Ascending aorta (tissue), 2 donors: ENCODE data around the gene ADRA2B. TPM values are rescaled to one million over a fixed set of nuclear protein-coding genes. Genes with fewer than 3 reads are reported as not detected.

Source experiments
- DNase-seq, 2 donors: peaks; one replicate each; pipeline ENCODE4 v3.0.0-alpha.2; 2019; ENCODE audit warnings: low spot score in 2 of 2
- H3K27ac ChIP-seq, 2 donors: fragments of 200-600 bp; sonication (generic); one replicate each; pipeline ENCODE4 v1.5.1; 2016 to 2017; ENCODE audit warnings: mild to moderate bottlenecking in 1 of 2
- H3K27me3 ChIP-seq: fragments of 200-600 bp; sonication (generic); one replicate; pipeline ENCODE4 v1.5.1; 2017
- H3K36me3 ChIP-seq, 2 donors: fragments of 200-600 bp; sonication (generic); one replicate each; pipeline ENCODE4 v1.5.1; 2016
- H3K4me1 ChIP-seq, 2 donors: fragments of 200-600 bp; sonication (generic); one replicate each; pipeline ENCODE4 v1.5.1; 2016 to 2017; ENCODE audit warnings: mild to moderate bottlenecking in 1 of 2
- H3K4me3 ChIP-seq, 2 donors: fragments of 200-600 bp; sonication (generic); one replicate each; pipeline ENCODE4 v1.5.1; 2016 to 2017; ENCODE audit warnings: mild to moderate bottlenecking in 1 of 2
- H3K9me3 ChIP-seq, 2 donors: fragments of 200-600 bp; sonication (generic); one replicate each; pipeline ENCODE4 v1.5.1; 2016
- intact Hi-C: fragments of 100-400 bp; cut with DNase I; formaldehyde crosslinking; loops from one replicate; pipeline ENCODE4 v1.15.1; 2023
- total RNA-seq: library from RNA; depleted of rRNA; stranded (reverse); fragments of >200 nt; gene quantifications from one replicate; pipeline ENCODE4 v1.1.0, GENCODE V29; 2016
- TF ChIP-seq, protein P1 (sequence below), 3 experiments: fragments of 200-600 bp in 2 of 3; fragments of 450-650 bp in 1 of 3; sonication (generic) in 2 of 3; IDR thresholded peaks; one replicate each; pipeline ENCODE4 v1.5.1; 2016 to 2019; ENCODE audit warnings: antibody characterized with exemption in 3 of 3, mild to moderate bottlenecking in 1 of 3, moderate library complexity in 1 of 3

Gene ADRA2B
- total RNA-seq, 1 donor from 2014 or later = 9.4 TPM

DNA sequence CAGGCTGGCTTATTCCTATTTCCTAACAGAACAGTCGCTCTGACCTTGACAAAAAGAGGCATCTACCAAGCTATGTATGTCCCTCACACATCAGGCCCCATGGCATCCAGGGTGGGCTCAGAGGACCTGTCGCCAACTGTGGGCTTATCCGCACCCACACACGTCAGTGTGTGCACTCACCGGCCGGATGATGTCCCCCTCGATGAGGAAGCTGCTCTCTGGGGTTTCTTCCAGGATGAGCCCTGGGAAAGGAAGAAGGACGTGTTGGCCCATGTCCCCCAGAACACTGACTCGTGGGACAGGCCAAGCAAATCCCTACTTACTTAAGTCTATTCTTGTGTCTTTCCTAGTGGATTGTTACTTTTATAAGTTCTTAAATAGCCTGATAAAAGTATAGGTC is 18.8 kb upstream of the ADRA2B start:
- Histone ChIP-seq H3K4me3 (no peak overlapping the region), H3K36me3 (no peaks in the 10 kb centered on the region), H3K27ac (no peak overlapping the region), H3K27me3 (no peaks in the 10 kb centered on the region), H3K4me1 (no peaks in the 10 kb centered on the region), H3K9me3 (no peaks in the 10 kb centered on the region)
- TF ChIP-seq, protein P1, sequence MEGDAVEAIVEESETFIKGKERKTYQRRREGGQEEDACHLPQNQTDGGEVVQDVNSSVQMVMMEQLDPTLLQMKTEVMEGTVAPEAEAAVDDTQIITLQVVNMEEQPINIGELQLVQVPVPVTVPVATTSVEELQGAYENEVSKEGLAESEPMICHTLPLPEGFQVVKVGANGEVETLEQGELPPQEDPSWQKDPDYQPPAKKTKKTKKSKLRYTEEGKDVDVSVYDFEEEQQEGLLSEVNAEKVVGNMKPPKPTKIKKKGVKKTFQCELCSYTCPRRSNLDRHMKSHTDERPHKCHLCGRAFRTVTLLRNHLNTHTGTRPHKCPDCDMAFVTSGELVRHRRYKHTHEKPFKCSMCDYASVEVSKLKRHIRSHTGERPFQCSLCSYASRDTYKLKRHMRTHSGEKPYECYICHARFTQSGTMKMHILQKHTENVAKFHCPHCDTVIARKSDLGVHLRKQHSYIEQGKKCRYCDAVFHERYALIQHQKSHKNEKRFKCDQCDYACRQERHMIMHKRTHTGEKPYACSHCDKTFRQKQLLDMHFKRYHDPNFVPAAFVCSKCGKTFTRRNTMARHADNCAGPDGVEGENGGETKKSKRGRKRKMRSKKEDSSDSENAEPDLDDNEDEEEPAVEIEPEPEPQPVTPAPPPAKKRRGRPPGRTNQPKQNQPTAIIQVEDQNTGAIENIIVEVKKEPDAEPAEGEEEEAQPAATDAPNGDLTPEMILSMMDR (IDR thresholded peaks at IDR 0.05) = no peak
- DNase-seq = no peak
- intact Hi-C loops = no loop called here

DNA sequence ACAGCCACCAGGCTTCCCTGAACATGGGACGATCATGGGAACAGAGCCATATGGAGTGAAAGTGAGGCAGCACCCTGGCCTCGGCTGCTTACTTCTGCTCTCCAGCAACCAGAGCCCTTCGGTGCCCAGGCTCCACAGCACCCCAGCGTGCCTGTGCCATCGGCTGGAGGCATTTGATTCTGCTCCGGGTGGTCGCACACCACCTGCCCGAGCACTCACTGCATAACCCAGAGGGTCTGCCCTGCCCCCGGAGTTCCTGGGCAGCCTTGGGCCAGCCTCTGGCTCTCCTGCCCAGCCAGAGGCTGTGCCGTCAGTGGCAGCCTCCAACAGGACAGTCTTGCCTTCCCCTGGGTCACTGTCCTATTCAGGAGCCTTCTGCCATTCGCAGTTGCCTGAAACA is 18.1 kb upstream of the ADRA2B start:
- TF ChIP-seq, protein P1 (IDR thresholded peaks at IDR 0.05) = no peak
- intact Hi-C loops = no loop called here
- H3K36me3 ChIP-seq = no peaks in the 10 kb centered on the region
- no peak overlapping the region for H3K4me3 ChIP-seq
- no peaks in the 10 kb centered on the region for H3K27me3 ChIP-seq
- H3K4me1 ChIP-seq = no peaks in the 10 kb centered on the region
- DNase-seq = no peak
- no peak overlapping the region for H3K27ac ChIP-seq
- no peaks in the 10 kb centered on the region for H3K9me3 ChIP-seq

DNA sequence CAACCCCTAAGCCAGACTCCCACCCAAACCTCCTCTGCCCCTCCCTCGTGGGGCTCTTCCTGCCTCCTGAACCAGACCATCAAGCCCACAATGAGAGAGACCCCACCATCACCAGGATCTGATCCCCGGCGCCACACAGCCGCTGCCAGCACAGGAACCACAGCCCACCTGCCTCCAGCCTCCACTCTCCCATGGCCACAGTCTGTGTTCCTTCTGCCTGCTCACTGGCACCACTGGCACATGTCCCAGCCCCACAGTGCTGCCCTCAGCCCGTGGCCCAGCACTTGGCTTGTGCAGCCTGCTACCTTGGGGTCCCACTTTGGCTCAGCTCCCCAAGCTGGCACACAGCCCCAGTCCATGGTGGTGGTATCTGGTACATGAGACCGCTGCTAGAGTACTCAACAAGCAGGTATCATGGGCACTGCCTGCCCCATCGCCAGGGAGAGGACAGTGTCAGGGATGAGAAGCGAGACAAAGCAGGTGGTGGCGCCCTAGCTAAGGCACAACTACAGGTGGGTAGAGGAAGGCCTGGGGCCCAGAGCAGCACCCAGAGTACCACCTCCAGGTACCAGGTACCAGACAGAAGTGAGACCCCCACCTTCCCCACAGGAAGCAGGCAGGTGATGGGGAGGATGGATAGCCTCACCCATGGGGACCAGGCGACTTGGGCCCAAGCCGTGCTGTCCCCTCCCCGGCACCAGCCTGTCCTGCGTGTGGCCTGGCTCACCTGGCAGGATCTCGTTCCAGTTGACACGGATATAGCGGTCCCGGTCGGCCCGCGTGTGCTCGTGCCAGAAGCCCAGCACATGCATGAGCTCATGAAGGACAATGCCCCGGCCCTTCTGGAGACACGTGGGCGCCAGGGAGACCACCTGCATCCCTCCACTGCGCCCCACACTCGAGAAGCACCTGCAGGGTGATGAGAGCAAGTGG is 15.7 kb upstream of the ADRA2B start:
- TF ChIP-seq, protein P1 (IDR thresholded peaks at IDR 0.05) = no peak
- Histone ChIP-seq H3K27ac (no peak overlapping the region), H3K36me3 (no peaks in the 10 kb centered on the region), H3K4me1 (no peaks in the 10 kb centered on the region), H3K27me3 (no peaks in the 10 kb centered on the region), H3K4me3 (no peak overlapping the region), H3K9me3 (no peaks in the 10 kb centered on the region)
- no peak for DNase-seq
- intact Hi-C loops = no loop called here

DNA sequence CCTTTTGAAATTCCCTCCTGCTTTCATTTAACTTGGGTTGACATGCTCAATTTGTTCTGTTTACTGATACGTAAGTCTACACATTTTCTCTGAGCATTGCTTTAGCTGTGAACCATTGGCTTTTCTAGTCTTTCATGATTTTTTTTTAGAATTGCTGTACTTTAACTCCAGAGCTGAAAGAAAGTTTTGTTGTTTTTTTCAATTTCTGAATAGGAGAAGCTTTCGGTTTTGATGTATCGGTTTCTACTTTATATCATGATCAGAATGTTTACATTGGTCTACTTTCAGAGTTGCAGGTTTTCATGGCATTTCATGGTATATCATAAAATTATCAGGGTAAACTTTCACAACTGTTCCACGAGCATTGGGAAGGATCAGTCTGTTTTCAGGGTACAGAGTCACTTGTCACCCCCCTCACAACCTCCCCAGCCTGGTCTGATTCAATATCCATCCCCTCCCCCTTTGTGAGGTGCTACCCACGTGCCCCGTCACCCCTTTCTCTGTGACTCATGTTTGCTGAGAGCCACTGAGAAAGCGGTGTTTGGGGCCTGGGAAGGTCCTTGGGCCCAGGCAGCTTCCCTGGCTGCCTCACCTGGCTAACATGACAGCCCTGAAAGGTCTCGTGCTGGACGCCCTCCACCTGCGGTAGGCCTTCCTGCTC is 14.9 kb upstream of the ADRA2B start:
- intact Hi-C loops = no loop called here
- Histone ChIP-seq H3K4me3 (no peak overlapping the region), H3K9me3 (no peaks in the 10 kb centered on the region), H3K36me3 (no peaks in the 10 kb centered on the region), H3K4me1 (no peaks in the 10 kb centered on the region), H3K27ac (no peak overlapping the region), H3K27me3 (no peaks in the 10 kb centered on the region)
- TF ChIP-seq, protein P1 (IDR thresholded peaks at IDR 0.05) = no peak
- no peak for DNase-seq

DNA sequence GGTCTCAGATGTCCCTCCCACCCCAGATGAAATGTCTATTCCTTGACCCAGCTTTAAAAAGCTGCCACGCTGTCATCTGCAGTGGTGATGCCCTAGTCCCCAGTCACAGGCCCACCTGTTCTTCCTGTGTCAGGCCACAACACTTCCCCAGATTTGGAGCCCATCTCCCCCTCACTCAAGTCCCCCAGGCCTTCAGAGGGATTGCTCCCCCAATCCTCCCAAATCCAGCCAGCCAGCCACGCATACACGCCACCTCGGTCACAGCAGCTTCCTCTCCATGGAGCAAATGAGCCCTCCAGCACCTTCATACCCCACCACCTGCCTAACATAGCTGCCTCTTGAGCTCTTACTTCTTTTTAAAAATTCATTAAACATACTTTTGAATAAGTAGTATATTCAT is 14.1 kb upstream of the ADRA2B start:
- Histone ChIP-seq H3K36me3 (no peaks in the 10 kb centered on the region), H3K4me1 (no peaks in the 10 kb centered on the region), H3K4me3 (no peak overlapping the region), H3K9me3 (no peaks in the 10 kb centered on the region), H3K27me3 (no peaks in the 10 kb centered on the region), H3K27ac (no peak overlapping the region)
- TF ChIP-seq, protein P1 (IDR thresholded peaks at IDR 0.05) = no peak
- intact Hi-C loops = no loop called here
- no peak for DNase-seq
